ENCODE results near the gene TMEM273.

DNA sequence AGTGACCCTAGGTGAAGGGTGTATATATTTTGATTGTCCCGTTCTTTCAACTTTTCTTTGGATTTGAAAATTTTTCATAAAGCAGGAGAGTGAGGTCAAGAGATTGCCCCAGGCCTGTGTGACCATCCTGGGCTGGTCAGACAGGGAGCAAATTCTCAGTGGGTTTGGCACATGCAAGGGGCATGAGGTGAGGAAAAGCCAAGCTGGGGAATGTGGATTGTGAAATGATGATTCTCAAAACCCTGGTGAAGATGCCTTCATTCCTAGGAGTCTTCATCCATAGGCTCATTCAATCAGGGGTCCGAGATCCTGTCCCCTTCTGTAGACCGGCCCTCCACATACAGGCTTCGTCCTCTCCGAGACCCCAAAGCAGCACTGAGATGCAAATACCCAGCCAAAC is 27.4 kb downstream of the TMEM273 start:
- TF ChIP-seq, protein P1, sequence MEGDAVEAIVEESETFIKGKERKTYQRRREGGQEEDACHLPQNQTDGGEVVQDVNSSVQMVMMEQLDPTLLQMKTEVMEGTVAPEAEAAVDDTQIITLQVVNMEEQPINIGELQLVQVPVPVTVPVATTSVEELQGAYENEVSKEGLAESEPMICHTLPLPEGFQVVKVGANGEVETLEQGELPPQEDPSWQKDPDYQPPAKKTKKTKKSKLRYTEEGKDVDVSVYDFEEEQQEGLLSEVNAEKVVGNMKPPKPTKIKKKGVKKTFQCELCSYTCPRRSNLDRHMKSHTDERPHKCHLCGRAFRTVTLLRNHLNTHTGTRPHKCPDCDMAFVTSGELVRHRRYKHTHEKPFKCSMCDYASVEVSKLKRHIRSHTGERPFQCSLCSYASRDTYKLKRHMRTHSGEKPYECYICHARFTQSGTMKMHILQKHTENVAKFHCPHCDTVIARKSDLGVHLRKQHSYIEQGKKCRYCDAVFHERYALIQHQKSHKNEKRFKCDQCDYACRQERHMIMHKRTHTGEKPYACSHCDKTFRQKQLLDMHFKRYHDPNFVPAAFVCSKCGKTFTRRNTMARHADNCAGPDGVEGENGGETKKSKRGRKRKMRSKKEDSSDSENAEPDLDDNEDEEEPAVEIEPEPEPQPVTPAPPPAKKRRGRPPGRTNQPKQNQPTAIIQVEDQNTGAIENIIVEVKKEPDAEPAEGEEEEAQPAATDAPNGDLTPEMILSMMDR (IDR thresholded peaks at IDR 0.05), result no peak
- TF ChIP-seq SP1 (CRISPR knock-in tag; conservative IDR thresholded peaks at IDR 0.05) (no peak), ZNF423 (CRISPR knock-in tag; IDR thresholded peaks at IDR 0.05) (no peak), NFE2L1 (CRISPR knock-in tag; IDR thresholded peaks at IDR 0.05) (no peak), CREM (CRISPR knock-in tag; IDR thresholded peaks at IDR 0.05) (no peak), MYBL2 (CRISPR knock-in tag; IDR thresholded peaks at IDR 0.05) (no peak), IRF2 (CRISPR knock-in tag; IDR thresholded peaks at IDR 0.05; ENCODE audit: borderline replicate concordance, low read depth) (no peak), ZNF138 (CRISPR knock-in tag; conservative IDR thresholded peaks at IDR 0.05) (no peak), RELA (CRISPR knock-in tag; IDR thresholded peaks at IDR 0.05; ENCODE audit: borderline replicate concordance) (no peak)
- TF ChIP-seq, protein P2, sequence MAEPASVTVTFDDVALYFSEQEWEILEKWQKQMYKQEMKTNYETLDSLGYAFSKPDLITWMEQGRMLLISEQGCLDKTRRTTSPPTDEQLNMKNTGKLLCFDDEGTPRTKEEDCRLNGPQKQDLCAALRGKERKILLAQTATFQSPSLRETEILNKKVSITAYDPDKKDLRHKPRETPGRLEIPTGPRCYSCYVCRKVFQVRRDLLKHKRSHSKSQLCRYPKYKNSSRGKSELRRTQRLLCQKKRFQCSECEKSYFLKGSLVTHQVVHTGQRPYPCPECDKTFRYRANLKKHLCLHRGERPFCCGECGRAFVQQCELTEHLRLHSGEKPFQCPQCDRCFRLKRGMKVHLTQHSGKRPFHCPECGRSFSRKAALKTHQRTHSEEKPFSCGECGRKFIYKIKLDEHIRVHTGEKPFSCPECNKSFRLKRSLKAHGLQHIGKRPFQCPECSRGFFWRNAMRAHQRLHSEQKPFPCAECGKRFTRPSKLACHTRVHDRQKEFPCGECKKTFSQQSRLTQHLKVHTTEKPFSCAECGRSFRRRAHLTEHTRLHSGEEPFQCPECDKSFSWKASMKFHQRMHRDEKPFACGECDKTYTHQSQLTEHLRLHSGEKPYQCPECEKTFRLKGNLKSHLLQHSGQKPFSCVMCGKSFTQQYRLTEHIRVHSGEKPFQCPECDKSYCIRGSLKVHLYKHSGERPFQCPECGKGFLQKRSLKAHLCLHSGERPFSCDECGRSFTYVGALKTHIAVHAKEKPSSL (CRISPR knock-in tag; conservative IDR thresholded peaks at IDR 0.05), result no peak
- TF ChIP-seq, protein P3, sequence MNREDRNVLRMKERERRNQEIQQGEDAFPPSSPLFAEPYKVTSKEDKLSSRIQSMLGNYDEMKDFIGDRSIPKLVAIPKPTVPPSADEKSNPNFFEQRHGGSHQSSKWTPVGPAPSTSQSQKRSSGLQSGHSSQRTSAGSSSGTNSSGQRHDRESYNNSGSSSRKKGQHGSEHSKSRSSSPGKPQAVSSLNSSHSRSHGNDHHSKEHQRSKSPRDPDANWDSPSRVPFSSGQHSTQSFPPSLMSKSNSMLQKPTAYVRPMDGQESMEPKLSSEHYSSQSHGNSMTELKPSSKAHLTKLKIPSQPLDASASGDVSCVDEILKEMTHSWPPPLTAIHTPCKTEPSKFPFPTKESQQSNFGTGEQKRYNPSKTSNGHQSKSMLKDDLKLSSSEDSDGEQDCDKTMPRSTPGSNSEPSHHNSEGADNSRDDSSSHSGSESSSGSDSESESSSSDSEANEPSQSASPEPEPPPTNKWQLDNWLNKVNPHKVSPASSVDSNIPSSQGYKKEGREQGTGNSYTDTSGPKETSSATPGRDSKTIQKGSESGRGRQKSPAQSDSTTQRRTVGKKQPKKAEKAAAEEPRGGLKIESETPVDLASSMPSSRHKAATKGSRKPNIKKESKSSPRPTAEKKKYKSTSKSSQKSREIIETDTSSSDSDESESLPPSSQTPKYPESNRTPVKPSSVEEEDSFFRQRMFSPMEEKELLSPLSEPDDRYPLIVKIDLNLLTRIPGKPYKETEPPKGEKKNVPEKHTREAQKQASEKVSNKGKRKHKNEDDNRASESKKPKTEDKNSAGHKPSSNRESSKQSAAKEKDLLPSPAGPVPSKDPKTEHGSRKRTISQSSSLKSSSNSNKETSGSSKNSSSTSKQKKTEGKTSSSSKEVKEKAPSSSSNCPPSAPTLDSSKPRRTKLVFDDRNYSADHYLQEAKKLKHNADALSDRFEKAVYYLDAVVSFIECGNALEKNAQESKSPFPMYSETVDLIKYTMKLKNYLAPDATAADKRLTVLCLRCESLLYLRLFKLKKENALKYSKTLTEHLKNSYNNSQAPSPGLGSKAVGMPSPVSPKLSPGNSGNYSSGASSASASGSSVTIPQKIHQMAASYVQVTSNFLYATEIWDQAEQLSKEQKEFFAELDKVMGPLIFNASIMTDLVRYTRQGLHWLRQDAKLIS (CRISPR knock-in tag; IDR thresholded peaks at IDR 0.05; ENCODE audit: borderline replicate concordance), result no peak
- TF ChIP-seq, protein P4, sequence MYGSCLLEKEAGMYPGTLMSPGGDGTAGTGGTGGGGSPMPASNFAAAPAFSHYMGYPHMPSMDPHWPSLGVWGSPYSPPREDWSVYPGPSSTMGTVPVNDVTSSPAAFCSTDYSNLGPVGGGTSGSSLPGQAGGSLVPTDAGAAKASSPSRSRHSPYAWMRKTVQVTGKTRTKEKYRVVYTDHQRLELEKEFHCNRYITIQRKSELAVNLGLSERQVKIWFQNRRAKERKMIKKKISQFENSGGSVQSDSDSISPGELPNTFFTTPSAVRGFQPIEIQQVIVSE (CRISPR knock-in tag; IDR thresholded peaks at IDR 0.05; ENCODE audit: borderline replicate concordance), result no peak
- TF ChIP-seq, protein P5, sequence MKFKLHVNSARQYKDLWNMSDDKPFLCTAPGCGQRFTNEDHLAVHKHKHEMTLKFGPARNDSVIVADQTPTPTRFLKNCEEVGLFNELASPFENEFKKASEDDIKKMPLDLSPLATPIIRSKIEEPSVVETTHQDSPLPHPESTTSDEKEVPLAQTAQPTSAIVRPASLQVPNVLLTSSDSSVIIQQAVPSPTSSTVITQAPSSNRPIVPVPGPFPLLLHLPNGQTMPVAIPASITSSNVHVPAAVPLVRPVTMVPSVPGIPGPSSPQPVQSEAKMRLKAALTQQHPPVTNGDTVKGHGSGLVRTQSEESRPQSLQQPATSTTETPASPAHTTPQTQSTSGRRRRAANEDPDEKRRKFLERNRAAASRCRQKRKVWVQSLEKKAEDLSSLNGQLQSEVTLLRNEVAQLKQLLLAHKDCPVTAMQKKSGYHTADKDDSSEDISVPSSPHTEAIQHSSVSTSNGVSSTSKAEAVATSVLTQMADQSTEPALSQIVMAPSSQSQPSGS (CRISPR knock-in tag; IDR thresholded peaks at IDR 0.05; ENCODE audit: borderline replicate concordance, low read depth), result no peak
